ENCODE data around the gene GNPTAB. TPM values are rescaled to one million over a fixed set of nuclear protein-coding genes. Genes with fewer than 3 reads are reported as not detected.

GNPTAB gene
- total and polyA plus RNA-seq, 2 of the 4 experiments (the other 2 are of a cell fraction), result 16.0 to 24.2 TPM

DNA sequence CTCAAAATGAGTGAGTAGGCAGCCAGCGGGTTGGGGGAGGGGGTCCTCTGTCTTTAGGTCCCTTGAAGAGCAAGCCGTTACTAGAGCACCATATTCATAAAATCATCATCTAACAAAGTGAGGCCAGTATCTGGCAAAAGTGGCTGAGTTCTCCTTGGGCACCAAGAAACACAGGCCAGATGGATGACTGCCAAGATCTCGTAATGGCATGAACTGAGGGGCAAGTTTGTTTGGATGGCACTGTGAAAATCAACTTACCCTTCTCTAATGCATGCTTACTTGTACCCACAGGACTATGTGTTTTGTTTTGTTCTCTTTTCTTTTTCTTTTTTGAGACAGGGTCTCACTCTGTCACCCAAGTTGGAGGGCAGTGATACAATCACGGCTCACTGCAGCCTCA is 41.6 kb downstream of the GNPTAB start:
- Histone ChIP-seq H2AFZ (replicated peaks; ENCODE audit: low read length, poor library complexity) (no peak overlapping the region), H3K4ac (ENCODE audit: low read depth, low read length) (no peak overlapping the region), H2AK5ac (ENCODE audit: low read depth, low read length) (no peak overlapping the region), H2BK120ac (ENCODE audit: low read depth, low read length) (no peak overlapping the region), H3K79me1 (ENCODE audit: low read depth in 1 of 2, low read length in 2 of 2) (no peaks in the 10 kb centered on the region), H2BK5ac (ENCODE audit: low read depth, low read length, poor library complexity, severe bottlenecking) (no peak overlapping the region), H3K9me1 (ENCODE audit: insufficient read depth, low read length) (no peaks in the 10 kb centered on the region; the same call in 1 of the 2 replicates), H3K4me3 (ENCODE audit: insufficient read depth, low read depth, low read length) (no peak overlapping the region), H3K9ac (ENCODE audit: low read depth, low read length) (no peak overlapping the region), H3K23ac (ENCODE audit: low read depth, low read length) (no peak overlapping the region), H3K4me1 (ENCODE audit: control insufficient read depth, insufficient read depth, low read length) (no peaks in the 10 kb centered on the region; the same call in none of the 2 replicates), H4K5ac (ENCODE audit: low read depth, low read length) (no peak overlapping the region), H3K27me3 (ENCODE audit: control insufficient read depth, insufficient read depth, low read length) (no peaks in the 10 kb centered on the region), H2BK15ac (ENCODE audit: low read depth, low read length) (no peak overlapping the region), H4K20me1 (ENCODE audit: insufficient read depth, low read length) (no peaks in the 10 kb centered on the region), H3K14ac (replicated peaks; ENCODE audit: low read depth, low read length) (no peak overlapping the region), H3K4me2 (ENCODE audit: low read depth, low read length) (no peak overlapping the region), H2BK20ac (ENCODE audit: low read depth, low read length) (no peak overlapping the region), H3K9me3 (ENCODE audit: control insufficient read depth, insufficient read depth, low read length) (no peaks in the 10 kb centered on the region), H2AK9ac (replicated peaks; ENCODE audit: low read depth, low read length, poor library complexity) (no peak overlapping the region), H4K8ac (ENCODE audit: low read depth in 2 of 2, low read length in 2 of 2) (no peak overlapping the region), H3K27ac (ENCODE audit: insufficient read depth, low read length) (no peak overlapping the region), H4K91ac (ENCODE audit: insufficient read depth, low read depth, low read length) (no peak overlapping the region), H3K18ac (ENCODE audit: low read depth, low read length) (no peak overlapping the region), H3K56ac (ENCODE audit: extremely low read depth, insufficient read depth, low read length) (no peak overlapping the region), H3K36me3 (ENCODE audit: control insufficient read depth, insufficient read depth, low read length) (peaks cover 5% of the 10 kb centered on the region; the same call in 1 of the 2 replicates)
- dilution Hi-C loops (cut with HindIII; ENCODE audit: low sequenced_read_pairs, unreplicated experiment) (no loop called here), intact Hi-C loops (cut with micrococcal nuclease) (no loop called here), in situ Hi-C loops (cut with MboI; ENCODE audit: low sequenced_read_pairs) (no loop called here)
- WGBS, 2 experiments (ENCODE audit: extremely low coverage in 2 of 2, insufficient read length in 1 of 2), result no CpG with 5 or more reads among the region's 4 CpGs
- ChIA-PET POLR2A (ENCODE audit: unreplicated experiment) (no interaction called here), CTCF (no interaction called here)
- ATAC-seq (ENCODE audit: low read depth) (no peak), DNase-seq (no peak)
- TF ChIP-seq SMC3 (IDR thresholded peaks at IDR 0.05; ENCODE audit: low read depth, low read length), result no peak
- TF ChIP-seq BHLHE40 (IDR thresholded peaks at IDR 0.05; ENCODE audit: low read depth, low read length), result no peak
- TF ChIP-seq MXI1 (IDR thresholded peaks at IDR 0.05; ENCODE audit: borderline replicate concordance, low read depth, low read length), result no peak
- no peak for TF ChIP-seq CHD1 (IDR thresholded peaks at IDR 0.05; ENCODE audit: low read depth, low read length)
- no peak for TF ChIP-seq RFX5 (IDR thresholded peaks at IDR 0.05; ENCODE audit: low read depth, low read length)
- TF ChIP-seq USF2 (IDR thresholded peaks at IDR 0.05; ENCODE audit: low read depth, low read length), result no peak
- TF ChIP-seq POLR2A (IDR thresholded peaks at IDR 0.05; ENCODE audit: low read depth, low read length), result no peak
- TF ChIP-seq NFE2L2 (IDR thresholded peaks at IDR 0.05; ENCODE audit: low read depth, low read length), result no peak
- TF ChIP-seq MAFK (IDR thresholded peaks at IDR 0.05; ENCODE audit: low read depth, low read length), result no peak
- no peak for TF ChIP-seq CEBPB (IDR thresholded peaks at IDR 0.05; ENCODE audit: low read depth, low read length)
- TF ChIP-seq, protein P1, sequence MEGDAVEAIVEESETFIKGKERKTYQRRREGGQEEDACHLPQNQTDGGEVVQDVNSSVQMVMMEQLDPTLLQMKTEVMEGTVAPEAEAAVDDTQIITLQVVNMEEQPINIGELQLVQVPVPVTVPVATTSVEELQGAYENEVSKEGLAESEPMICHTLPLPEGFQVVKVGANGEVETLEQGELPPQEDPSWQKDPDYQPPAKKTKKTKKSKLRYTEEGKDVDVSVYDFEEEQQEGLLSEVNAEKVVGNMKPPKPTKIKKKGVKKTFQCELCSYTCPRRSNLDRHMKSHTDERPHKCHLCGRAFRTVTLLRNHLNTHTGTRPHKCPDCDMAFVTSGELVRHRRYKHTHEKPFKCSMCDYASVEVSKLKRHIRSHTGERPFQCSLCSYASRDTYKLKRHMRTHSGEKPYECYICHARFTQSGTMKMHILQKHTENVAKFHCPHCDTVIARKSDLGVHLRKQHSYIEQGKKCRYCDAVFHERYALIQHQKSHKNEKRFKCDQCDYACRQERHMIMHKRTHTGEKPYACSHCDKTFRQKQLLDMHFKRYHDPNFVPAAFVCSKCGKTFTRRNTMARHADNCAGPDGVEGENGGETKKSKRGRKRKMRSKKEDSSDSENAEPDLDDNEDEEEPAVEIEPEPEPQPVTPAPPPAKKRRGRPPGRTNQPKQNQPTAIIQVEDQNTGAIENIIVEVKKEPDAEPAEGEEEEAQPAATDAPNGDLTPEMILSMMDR (conservative IDR thresholded peaks at IDR 0.05; ENCODE audit: low read depth, low read length), result no peak
- BruUV-seq (replicated peaks), result no TSS peak
